Right lobe of liver (tissue), 6 donors: ENCODE measurements around the gene FGF14. TPM values are rescaled to one million over a fixed set of nuclear protein-coding genes. Genes with fewer than 3 reads are reported as not detected.

ENCODE experiments used
- ATAC-seq, 4 donors: fragments of 200-7000 bp; cut with Tn5 transposase; one replicate each; pipeline ENCODE4 v1.9.1; 2020; ENCODE audit warnings: mild to moderate bottlenecking in 4 of 4, moderate library complexity in 4 of 4
- DNase-seq, 3 donors: peaks; one replicate each; pipeline ENCODE4 v3.0.0-alpha.2; 2020
- H3K27ac ChIP-seq, 3 donors: fragments of 200-600 bp; one replicate each; pipeline ENCODE4 v1.8.0; 2022
- H3K27me3 ChIP-seq, 2 donors: fragments of 200-600 bp; one replicate each; pipeline ENCODE4 v1.8.0; 2022
- H3K36me3 ChIP-seq, 4 donors: fragments of 200-600 bp; sonication (generic) in 1 of 4; one replicate each; pipeline versions ENCODE4 v1.5.1 to v1.8.0; 2017 to 2022; ENCODE audit warnings: control low read depth in 1 of 4
- H3K4me1 ChIP-seq, 4 donors: fragments of 200-600 bp; sonication (generic) in 1 of 4; one replicate each; pipeline versions ENCODE4 v1.5.1 to v1.8.0; 2017 to 2022; ENCODE audit warnings: control low read depth in 1 of 4
- H3K4me3 ChIP-seq, 3 donors: fragments of 200-600 bp; one replicate each; pipeline ENCODE4 v1.8.0; 2022
- H3K9me3 ChIP-seq, 4 donors: fragments of 200-600 bp; sonication (generic) in 1 of 4; one replicate each; pipeline versions ENCODE4 v1.5.1 to v1.8.0; 2017 to 2022; ENCODE audit warnings: control low read depth in 1 of 4
- POLR2A ChIP-seq: fragments of 450-650 bp; IDR thresholded peaks from one replicate; pipeline ENCODE4 v1.6.1; 2017; ENCODE audit warnings: antibody characterized with exemption, mild to moderate bottlenecking
- WGBS: methylation state at CpG from one replicate; pipeline ENCODE4 v1.1.6; 2018; ENCODE audit warnings: low coverage, low lambda C conversion rate; ENCODE audit not compliant: insufficient coverage; ENCODE audit errors: missing lambda C conversion rate; 5-methylcytosine and 5-hydroxymethylcytosine counted together
- intact Hi-C, 2 donors: fragments of 100-400 bp; cut with DNase I; formaldehyde crosslinking; loops; one replicate each; pipeline versions ENCODE4 v1.11.2 to v1.14.1; 2022
- total RNA-seq, 6 experiments: library from RNA; depleted of rRNA in 2 of 6; stranded (reverse); fragments of >200 nt in 2 of 6; fragmentation: NEBNext Ultra II Directional in 3 of 6; extraction: Animal tissue kit (Norgen Biotek cat#: 25700) in 3 of 6; gene quantifications; one replicate each; pipeline versions ENCODE4 v1.1.0 to v1.2.4, GENCODE V29; 2016 to 2023
- TF ChIP-seq, protein P1 (sequence below), 4 donors: fragments of 200-600 bp in 3 of 4; fragments of 450-650 bp in 1 of 4; IDR thresholded peaks; one replicate each; pipeline versions ENCODE4 v1.5.1 to v1.8.0; 2016 to 2022; ENCODE audit warnings: antibody characterized with exemption in 4 of 4, mild to moderate bottlenecking in 2 of 4
- donor health status: DM: no; HTN: yes; CAD: no.
- donor health status: DM: no; HTN: no; CAD: no.
- donor health status: DM: no; HTN: no; CAD: no.
- donor health status: DM: no; HTN: yes; CAD: no.
- donor health status: DM: no; HTN: yes; CAD: no.

The FGF14 gene
- total RNA-seq, 6 experiments from 2014 or later, result 0.42 to 6.3 (median 1.2) TPM

DNA sequence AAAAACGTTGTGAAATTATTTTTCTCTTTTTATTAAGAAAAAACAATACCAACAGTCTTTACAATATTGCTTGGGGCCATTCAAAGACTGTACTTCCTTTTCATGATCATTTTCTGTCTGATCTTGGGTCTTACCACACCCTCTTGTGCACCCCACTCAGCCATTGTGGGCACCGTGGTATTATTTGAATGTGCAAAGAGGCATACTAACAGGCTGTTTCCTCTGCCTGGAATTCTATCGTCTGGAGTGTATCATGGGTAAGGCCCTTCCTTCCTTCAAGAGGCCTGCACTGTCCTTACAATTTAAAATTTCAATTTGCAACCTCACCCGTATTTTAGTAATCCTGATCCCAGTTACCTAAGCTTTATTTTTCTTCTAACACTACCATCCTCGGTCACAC lies 76.5 kb downstream of the FGF14 start:
- Histone ChIP-seq H3K9me3 (no peaks in the 10 kb centered on the region), H3K4me3 (no peak overlapping the region), H3K27ac (no peak overlapping the region), H3K4me1 (peaks cover 0 to 40% (median 9%) of the 10 kb centered on the region in 4 donors), H3K36me3 (no peaks in the 10 kb centered on the region), H3K27me3 (no peaks in the 10 kb centered on the region)
- no peak for DNase-seq
- ATAC-seq, result no peak
- 40% methylated on average over 5 of the region's 5 CpGs for WGBS
- intact Hi-C loops, result no loop called here
- no peak for TF ChIP-seq POLR2A
- TF ChIP-seq, protein P1, sequence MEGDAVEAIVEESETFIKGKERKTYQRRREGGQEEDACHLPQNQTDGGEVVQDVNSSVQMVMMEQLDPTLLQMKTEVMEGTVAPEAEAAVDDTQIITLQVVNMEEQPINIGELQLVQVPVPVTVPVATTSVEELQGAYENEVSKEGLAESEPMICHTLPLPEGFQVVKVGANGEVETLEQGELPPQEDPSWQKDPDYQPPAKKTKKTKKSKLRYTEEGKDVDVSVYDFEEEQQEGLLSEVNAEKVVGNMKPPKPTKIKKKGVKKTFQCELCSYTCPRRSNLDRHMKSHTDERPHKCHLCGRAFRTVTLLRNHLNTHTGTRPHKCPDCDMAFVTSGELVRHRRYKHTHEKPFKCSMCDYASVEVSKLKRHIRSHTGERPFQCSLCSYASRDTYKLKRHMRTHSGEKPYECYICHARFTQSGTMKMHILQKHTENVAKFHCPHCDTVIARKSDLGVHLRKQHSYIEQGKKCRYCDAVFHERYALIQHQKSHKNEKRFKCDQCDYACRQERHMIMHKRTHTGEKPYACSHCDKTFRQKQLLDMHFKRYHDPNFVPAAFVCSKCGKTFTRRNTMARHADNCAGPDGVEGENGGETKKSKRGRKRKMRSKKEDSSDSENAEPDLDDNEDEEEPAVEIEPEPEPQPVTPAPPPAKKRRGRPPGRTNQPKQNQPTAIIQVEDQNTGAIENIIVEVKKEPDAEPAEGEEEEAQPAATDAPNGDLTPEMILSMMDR (IDR thresholded peaks at IDR 0.05), result no peak

DNA sequence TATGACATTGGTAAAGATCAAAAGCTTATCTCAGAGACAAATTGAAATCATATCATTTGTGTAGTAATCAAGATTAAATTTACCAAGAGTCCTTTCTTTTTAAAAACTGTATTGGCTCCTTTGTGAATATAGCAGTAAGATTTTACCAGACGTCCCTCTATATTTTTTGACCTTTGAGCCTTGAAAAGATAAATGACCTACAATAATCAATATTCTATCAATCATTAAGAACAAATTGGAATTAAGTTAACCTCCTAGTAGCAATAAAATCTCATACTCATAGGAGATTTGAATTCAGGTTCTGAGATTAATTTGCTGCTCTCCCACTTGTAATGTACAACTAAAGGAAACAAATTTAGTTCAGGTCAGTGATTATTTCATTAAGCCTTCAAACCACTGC lies 78.3 kb downstream of the FGF14 start:
- Histone ChIP-seq H3K9me3 (no peaks in the 10 kb centered on the region), H3K27me3 (no peaks in the 10 kb centered on the region), H3K4me3 (no peak overlapping the region), H3K4me1 (peaks cover 0 to 36% (median 9%) of the 10 kb centered on the region in 4 donors), H3K27ac (no peak overlapping the region), H3K36me3 (no peaks in the 10 kb centered on the region)
- no peak for TF ChIP-seq POLR2A
- TF ChIP-seq, protein P1 (IDR thresholded peaks at IDR 0.05), result no peak
- 10% methylated on average over 1 of the region's 1 CpG for WGBS
- DNase-seq (no peak), ATAC-seq (no peak)
- intact Hi-C loops, result no loop called here

DNA sequence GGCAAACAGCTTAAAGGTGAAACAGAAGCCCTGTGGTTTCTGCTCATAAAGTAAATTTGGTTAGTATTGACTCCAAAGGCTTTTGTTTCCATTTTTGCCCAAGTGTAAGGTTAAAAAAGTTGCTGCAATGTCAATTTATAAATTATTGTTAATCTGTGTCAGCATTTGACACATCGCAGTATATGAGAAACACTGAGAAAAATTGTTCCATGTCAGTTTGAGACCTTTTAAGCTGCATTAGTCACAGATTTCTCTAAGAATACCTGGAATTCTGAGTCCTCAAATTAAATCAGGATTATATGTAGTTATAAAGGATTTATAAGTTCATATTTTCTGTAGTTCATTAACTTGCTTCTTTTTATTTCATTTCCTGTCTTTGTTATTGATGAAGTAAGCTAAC lies 78.8 kb downstream of the FGF14 start:
- DNase-seq (no peak), ATAC-seq (no peak)
- Histone ChIP-seq H3K9me3 (no peaks in the 10 kb centered on the region), H3K36me3 (no peaks in the 10 kb centered on the region), H3K27me3 (no peaks in the 10 kb centered on the region), H3K4me1 (peaks cover 0 to 41% (median 10%) of the 10 kb centered on the region in 4 donors), H3K27ac (no peak overlapping the region), H3K4me3 (no peak overlapping the region)
- TF ChIP-seq, protein P1 (IDR thresholded peaks at IDR 0.05), result no peak
- no peak for TF ChIP-seq POLR2A
- intact Hi-C loops, result no loop called here
- 91% methylated on average over 1 of the region's 1 CpG for WGBS

DNA sequence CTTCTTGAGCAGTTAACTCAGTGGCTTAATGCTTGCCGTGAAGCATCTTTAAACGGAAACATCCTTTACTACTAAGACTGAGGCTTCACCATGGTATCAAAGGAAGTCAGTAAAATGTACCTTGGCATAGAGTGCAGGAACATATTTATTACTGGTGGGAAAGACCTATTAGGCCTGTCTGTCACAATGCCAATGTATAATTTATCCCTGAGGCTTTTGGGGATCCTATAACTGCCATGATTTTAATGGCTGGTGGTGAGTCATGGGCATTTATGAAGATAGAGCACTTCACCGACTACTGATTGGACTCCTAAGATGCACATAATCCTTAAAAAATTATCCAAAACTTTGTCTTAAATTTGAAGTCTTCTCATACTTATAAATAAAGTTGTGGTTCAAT lies 79.6 kb downstream of the FGF14 start:
- WGBS, result 93% methylated on average over 3 of the region's 3 CpGs
- ATAC-seq (no peak), DNase-seq (no peak)
- Histone ChIP-seq H3K27me3 (no peaks in the 10 kb centered on the region), H3K36me3 (no peaks in the 10 kb centered on the region), H3K27ac (no peak overlapping the region), H3K4me1 (peaks cover 0 to 40% (median 6%) of the 10 kb centered on the region in 4 donors), H3K9me3 (no peaks in the 10 kb centered on the region), H3K4me3 (no peak overlapping the region)
- intact Hi-C loops, result no loop called here
- TF ChIP-seq POLR2A, result no peak
- TF ChIP-seq, protein P1 (IDR thresholded peaks at IDR 0.05), result no peak

DNA sequence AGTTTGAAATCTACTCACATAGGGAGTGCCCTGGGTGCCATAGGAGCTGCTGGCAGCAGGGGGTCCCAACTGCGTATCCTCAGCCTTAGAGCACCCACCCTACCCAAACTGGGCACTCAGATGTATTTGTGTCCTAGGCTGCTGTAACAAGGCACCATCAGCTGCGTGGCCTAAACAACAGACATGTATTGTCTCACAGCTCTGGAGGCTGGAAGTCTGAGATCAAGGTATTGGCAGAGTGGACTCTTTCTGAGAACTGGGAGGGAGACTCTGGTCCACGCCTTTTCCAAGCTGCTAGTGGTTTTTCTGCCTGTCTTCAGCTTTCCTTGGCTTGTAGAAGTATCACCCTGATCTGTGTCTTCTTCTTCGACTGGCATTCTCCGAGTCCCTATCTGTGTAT lies 83.6 kb downstream of the FGF14 start:
- no peak for ATAC-seq

More for the DNA sequence above, 83.6 kb downstream of the FGF14 start:
- H3K4me1 ChIP-seq, result peaks cover 0 to 17% (median 3%) of the 10 kb centered on the region in 4 donors
- no peaks in the 10 kb centered on the region for H3K9me3 ChIP-seq
- 89% methylated on average over 1 of the region's 5 CpGs for WGBS
- H3K4me3 ChIP-seq, result no peak overlapping the region
- no peak for TF ChIP-seq POLR2A
- H3K27me3 ChIP-seq, result no peaks in the 10 kb centered on the region
- no peaks in the 10 kb centered on the region for H3K36me3 ChIP-seq
- peak overlapping the region; percentile 31 to 64 (median 57) for H3K27ac ChIP-seq
- intact Hi-C loops, result no loop called here
- DNase-seq, result no peak
